DOHH2 (cell line): ENCODE results near the gene LMX1A.

Experiments used
- H3F3A ChIP-seq: fragments of 200-600 bp; sonication (generic), shearing (Covaris generic); 2 replicates; pipeline ENCODE4 v1.6.0; 2016; ENCODE audit warnings: antibody characterized with exemption, mild to moderate bottlenecking; ENCODE audit not compliant: control insufficient read depth, insufficient read depth
- H3K27ac ChIP-seq: fragments of 200-600 bp; sonication (generic); 2 replicates; pipeline ENCODE4 v1.5.1; 2014; ENCODE audit warnings: low read depth, mild to moderate bottlenecking, low read length, moderate library complexity
- H3K27me3 ChIP-seq: fragments of 200-600 bp; sonication (generic); 2 replicates; pipeline ENCODE4 v1.6.1; 2014; ENCODE audit warnings: mild to moderate bottlenecking, low read length, mixed read lengths; ENCODE audit not compliant: control insufficient read depth
- H3K36me3 ChIP-seq: fragments of 200-600 bp; sonication (generic); 2 replicates; pipeline ENCODE4 v1.6.1; 2014; ENCODE audit warnings: mild to moderate bottlenecking, low read length, moderate library complexity, mixed read lengths; ENCODE audit not compliant: control insufficient read depth
- H3K4me1 ChIP-seq: fragments of 200-600 bp; sonication (generic); 2 replicates; pipeline ENCODE4 v1.6.1; 2014; ENCODE audit warnings: mild to moderate bottlenecking, low read length, mixed read lengths; ENCODE audit not compliant: control insufficient read depth
- H3K4me2 ChIP-seq: fragments of 200-600 bp; sonication (generic); 2 replicates; pipeline ENCODE4 v1.6.0; 2014; ENCODE audit warnings: mild to moderate bottlenecking, low read length, moderate library complexity
- H3K4me3 ChIP-seq: fragments of 200-600 bp; sonication (generic); 2 replicates; pipeline ENCODE4 v1.5.1; 2014; ENCODE audit warnings: mild to moderate bottlenecking, low read length, mixed read lengths
- H3K79me2 ChIP-seq: fragments of 200-600 bp; sonication (generic); 2 replicates; pipeline ENCODE4 v1.6.1; 2014; ENCODE audit warnings: mild to moderate bottlenecking, low read length, mixed read lengths; ENCODE audit not compliant: control insufficient read depth
- H3K9me2 ChIP-seq: fragments of 200-600 bp; sonication (generic); replicated peaks from 2 replicates; pipeline ENCODE4 v1.6.1; 2014; ENCODE audit warnings: mild to moderate bottlenecking, low read length, mixed read lengths; ENCODE audit not compliant: control insufficient read depth
- H3K9me3 ChIP-seq: fragments of 200-600 bp; sonication (generic); 2 replicates; pipeline ENCODE4 v1.6.1; 2014; ENCODE audit warnings: antibody characterized with exemption, low read length, mixed read lengths; ENCODE audit not compliant: control insufficient read depth, insufficient read depth
- H4K20me1 ChIP-seq: fragments of 200-600 bp; sonication (generic); 2 replicates; pipeline ENCODE4 v1.6.0; 2014; ENCODE audit warnings: low read depth, mild to moderate bottlenecking, antibody characterized with exemption, low read length, moderate library complexity; ENCODE audit not compliant: control insufficient read depth, insufficient read depth
- EZH2phosphoT487 ChIP-seq: fragments of 200-600 bp; sonication (generic); IDR thresholded peaks from 2 replicates; pipeline ENCODE4 v1.6.1; 2017; ENCODE audit warnings: borderline replicate concordance, mild to moderate bottlenecking, antibody characterized with exemption, low read length, moderate library complexity, mixed read lengths
- TF ChIP-seq, protein P1 (sequence below): fragments of 200-600 bp; sonication (generic); IDR thresholded peaks from one replicate; pipeline ENCODE4 v1.5.1; 2014; ENCODE audit warnings: antibody characterized with exemption, mild to moderate bottlenecking, low read depth, low read length; ENCODE audit not compliant: poor library complexity, severe bottlenecking

The LMX1A gene

GRCh38 chr1:165187031-165188009 is 169.2 kb downstream of the LMX1A start:
- H3K27ac ChIP-seq = no peak overlapping the region
- H3F3A ChIP-seq = no peaks in the 10 kb centered on the region
- no peaks in the 10 kb centered on the region for H3K79me2 ChIP-seq
- H3K9me3 ChIP-seq = no peaks in the 10 kb centered on the region
- H3K4me2 ChIP-seq = no peak overlapping the region
- no peaks in the 10 kb centered on the region for H4K20me1 ChIP-seq
- no peak for TF ChIP-seq EZH2phosphoT487
- TF ChIP-seq, protein P1, sequence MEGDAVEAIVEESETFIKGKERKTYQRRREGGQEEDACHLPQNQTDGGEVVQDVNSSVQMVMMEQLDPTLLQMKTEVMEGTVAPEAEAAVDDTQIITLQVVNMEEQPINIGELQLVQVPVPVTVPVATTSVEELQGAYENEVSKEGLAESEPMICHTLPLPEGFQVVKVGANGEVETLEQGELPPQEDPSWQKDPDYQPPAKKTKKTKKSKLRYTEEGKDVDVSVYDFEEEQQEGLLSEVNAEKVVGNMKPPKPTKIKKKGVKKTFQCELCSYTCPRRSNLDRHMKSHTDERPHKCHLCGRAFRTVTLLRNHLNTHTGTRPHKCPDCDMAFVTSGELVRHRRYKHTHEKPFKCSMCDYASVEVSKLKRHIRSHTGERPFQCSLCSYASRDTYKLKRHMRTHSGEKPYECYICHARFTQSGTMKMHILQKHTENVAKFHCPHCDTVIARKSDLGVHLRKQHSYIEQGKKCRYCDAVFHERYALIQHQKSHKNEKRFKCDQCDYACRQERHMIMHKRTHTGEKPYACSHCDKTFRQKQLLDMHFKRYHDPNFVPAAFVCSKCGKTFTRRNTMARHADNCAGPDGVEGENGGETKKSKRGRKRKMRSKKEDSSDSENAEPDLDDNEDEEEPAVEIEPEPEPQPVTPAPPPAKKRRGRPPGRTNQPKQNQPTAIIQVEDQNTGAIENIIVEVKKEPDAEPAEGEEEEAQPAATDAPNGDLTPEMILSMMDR = no peak
- no peaks in the 10 kb centered on the region for H3K9me2 ChIP-seq
- no peaks in the 10 kb centered on the region for H3K36me3 ChIP-seq
- no peak overlapping the region for H3K4me3 ChIP-seq
- H3K4me1 ChIP-seq = no peaks in the 10 kb centered on the region
- no peaks in the 10 kb centered on the region for H3K27me3 ChIP-seq

DNA sequence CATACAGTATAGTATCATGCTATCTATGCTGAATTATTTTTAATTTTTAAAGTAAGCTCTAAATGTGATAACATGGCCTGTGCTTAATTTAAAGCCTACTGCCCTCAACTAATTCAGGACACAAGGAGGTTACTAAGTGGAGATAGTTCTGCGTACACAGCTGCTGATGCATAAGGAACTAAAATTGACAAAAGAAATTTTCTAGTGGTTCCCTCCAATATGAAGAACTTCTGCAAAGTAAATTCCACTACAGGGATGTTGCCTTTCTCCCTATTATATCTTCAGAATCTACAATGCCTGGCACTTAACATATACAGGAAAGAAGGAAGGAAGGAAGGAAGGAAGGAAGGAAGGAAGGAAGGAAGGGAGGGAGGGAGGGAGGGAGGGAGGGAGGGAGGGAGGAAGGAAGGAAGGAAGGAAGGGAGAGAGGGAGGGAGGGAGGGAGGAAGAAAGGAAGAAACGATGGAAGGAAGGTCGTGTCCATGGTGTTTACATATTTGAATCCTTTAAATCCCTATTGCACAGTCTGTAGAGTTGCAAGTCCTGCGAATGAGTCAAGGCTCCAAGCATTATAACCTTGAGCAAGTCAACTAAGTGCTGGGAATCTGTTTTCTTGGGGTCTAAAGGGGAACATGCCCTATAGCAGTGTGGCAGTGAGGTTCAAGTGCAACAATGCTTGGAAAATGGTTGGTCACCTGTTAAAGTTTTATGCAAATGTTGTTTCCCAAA is 171.2 kb downstream of the LMX1A start:
- no peaks in the 10 kb centered on the region for H3F3A ChIP-seq
- no peaks in the 10 kb centered on the region for H3K4me1 ChIP-seq
- TF ChIP-seq, protein P1 = no peak
- TF ChIP-seq EZH2phosphoT487 = no peak
- no peaks in the 10 kb centered on the region for H3K36me3 ChIP-seq
- no peak overlapping the region for H3K4me3 ChIP-seq
- H4K20me1 ChIP-seq = no peaks in the 10 kb centered on the region
- no peaks in the 10 kb centered on the region for H3K9me2 ChIP-seq
- H3K4me2 ChIP-seq = no peak overlapping the region
- H3K9me3 ChIP-seq = no peaks in the 10 kb centered on the region
- H3K27me3 ChIP-seq = no peaks in the 10 kb centered on the region
- no peaks in the 10 kb centered on the region for H3K79me2 ChIP-seq
- no peak overlapping the region for H3K27ac ChIP-seq

DNA sequence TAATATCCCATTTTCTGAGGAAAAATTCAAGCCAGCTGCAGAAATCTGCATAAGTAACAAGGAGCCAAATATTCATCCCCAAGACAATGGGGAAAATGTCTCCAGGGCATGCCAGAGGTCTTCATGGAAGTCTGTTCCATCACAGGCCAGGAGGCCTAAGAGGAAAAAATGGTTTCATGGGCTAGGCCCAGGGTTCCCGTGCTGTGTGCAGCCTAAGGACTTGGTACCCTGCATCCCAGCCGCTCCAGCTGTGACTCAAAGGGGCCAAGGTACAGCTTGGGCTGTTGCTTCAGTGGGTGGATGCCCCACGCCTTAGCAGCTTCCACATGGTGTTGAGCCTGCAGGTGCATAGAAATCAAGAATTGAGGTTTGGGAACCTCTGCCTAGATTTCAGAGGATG is 173.5 kb downstream of the LMX1A start:
- Histone ChIP-seq H3K4me2 (no peak overlapping the region), H3K9me2 (no peaks in the 10 kb centered on the region), H3K79me2 (no peaks in the 10 kb centered on the region), H3K27me3 (no peaks in the 10 kb centered on the region), H3K4me1 (no peaks in the 10 kb centered on the region), H3F3A (no peaks in the 10 kb centered on the region), H4K20me1 (no peaks in the 10 kb centered on the region), H3K4me3 (no peak overlapping the region), H3K27ac (no peak overlapping the region), H3K36me3 (no peaks in the 10 kb centered on the region), H3K9me3 (no peaks in the 10 kb centered on the region)
- TF ChIP-seq, protein P1 = no peak
- TF ChIP-seq EZH2phosphoT487 = no peak
